Measurements from ENCODE around the gene PPFIBP2. TPM values are rescaled to one million over a fixed set of nuclear protein-coding genes. Genes with fewer than 3 reads are reported as not detected.

The PPFIBP2 gene
- total and polyA plus RNA-seq, 2 of the 13 experiments (the other 11 are each of a cell fraction or from before 2014, with no cell fraction given): 15.0 to 52.5 TPM

- no peak for TF ChIP-seq DNMT1 (CRISPR knock-in tag; IDR thresholded peaks at IDR 0.05)
- peak; percentile 52; the same call in 1 of the 2 replicates for TF ChIP-seq ZNF670 (CRISPR knock-in tag; IDR thresholded peaks at IDR 0.05; ENCODE audit: borderline replicate concordance)
- peak; percentile 61; the same call in 1 of the 2 replicates for TF ChIP-seq ELF3 (CRISPR knock-in tag; IDR thresholded peaks at IDR 0.05)
- no peak for TF ChIP-seq NFE2 (CRISPR knock-in tag; IDR thresholded peaks at IDR 0.05)
- peak; percentile 74 for TF ChIP-seq TBX2 (CRISPR knock-in tag; IDR thresholded peaks at IDR 0.05; ENCODE audit: borderline replicate concordance)
- no peak for TF ChIP-seq ZNF549 (CRISPR knock-in tag; IDR thresholded peaks at IDR 0.05)
- no peak for TF ChIP-seq KDM5B (CRISPR knock-in tag; IDR thresholded peaks at IDR 0.05; ENCODE audit: borderline replicate concordance)
- no peak for TF ChIP-seq MAFF (IDR thresholded peaks at IDR 0.05; ENCODE audit: low read depth, low read length)
- TF ChIP-seq ZFP41 (CRISPR knock-in tag; IDR thresholded peaks at IDR 0.05; ENCODE audit: borderline replicate concordance): no peak
- TF ChIP-seq RFX5 (IDR thresholded peaks at IDR 0.05; ENCODE audit: low read depth, low read length): no peak
- no peak for TF ChIP-seq ZNF7 (CRISPR knock-in tag; IDR thresholded peaks at IDR 0.05)
- no peak for TF ChIP-seq SP5 (CRISPR knock-in tag; IDR thresholded peaks at IDR 0.05; ENCODE audit: borderline replicate concordance, low read depth)
- no peak for TF ChIP-seq NR0B2 (CRISPR knock-in tag; IDR thresholded peaks at IDR 0.05)
- TF ChIP-seq MYNN (CRISPR knock-in tag; IDR thresholded peaks at IDR 0.05; ENCODE audit: low read depth): no peak
- peak; percentile 36 for TF ChIP-seq ZFY (CRISPR knock-in tag; IDR thresholded peaks at IDR 0.05)
- TF ChIP-seq ZNF225 (CRISPR knock-in tag; IDR thresholded peaks at IDR 0.05): no peak
- TF ChIP-seq, protein P1, sequence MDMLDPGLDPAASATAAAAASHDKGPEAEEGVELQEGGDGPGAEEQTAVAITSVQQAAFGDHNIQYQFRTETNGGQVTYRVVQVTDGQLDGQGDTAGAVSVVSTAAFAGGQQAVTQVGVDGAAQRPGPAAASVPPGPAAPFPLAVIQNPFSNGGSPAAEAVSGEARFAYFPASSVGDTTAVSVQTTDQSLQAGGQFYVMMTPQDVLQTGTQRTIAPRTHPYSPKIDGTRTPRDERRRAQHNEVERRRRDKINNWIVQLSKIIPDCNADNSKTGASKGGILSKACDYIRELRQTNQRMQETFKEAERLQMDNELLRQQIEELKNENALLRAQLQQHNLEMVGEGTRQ (IDR thresholded peaks at IDR 0.05; ENCODE audit: low read depth, low read length): no peak
- TF ChIP-seq, protein P1 (CRISPR knock-in tag; IDR thresholded peaks at IDR 0.05; ENCODE audit: borderline replicate concordance): 0 out of 2 replicates have a peak, but pooled peaks have one; percentile 32
- no peak for TF ChIP-seq ZNF709 (CRISPR knock-in tag; IDR thresholded peaks at IDR 0.05)
- TF ChIP-seq MBNL3 (CRISPR knock-in tag; conservative IDR thresholded peaks at IDR 0.05): no peak
- TF ChIP-seq ZHX1 (CRISPR knock-in tag; IDR thresholded peaks at IDR 0.05; ENCODE audit: low read depth): no peak
- no peak for TF ChIP-seq TEAD2 (CRISPR knock-in tag; IDR thresholded peaks at IDR 0.05)
- TF ChIP-seq, protein P2, sequence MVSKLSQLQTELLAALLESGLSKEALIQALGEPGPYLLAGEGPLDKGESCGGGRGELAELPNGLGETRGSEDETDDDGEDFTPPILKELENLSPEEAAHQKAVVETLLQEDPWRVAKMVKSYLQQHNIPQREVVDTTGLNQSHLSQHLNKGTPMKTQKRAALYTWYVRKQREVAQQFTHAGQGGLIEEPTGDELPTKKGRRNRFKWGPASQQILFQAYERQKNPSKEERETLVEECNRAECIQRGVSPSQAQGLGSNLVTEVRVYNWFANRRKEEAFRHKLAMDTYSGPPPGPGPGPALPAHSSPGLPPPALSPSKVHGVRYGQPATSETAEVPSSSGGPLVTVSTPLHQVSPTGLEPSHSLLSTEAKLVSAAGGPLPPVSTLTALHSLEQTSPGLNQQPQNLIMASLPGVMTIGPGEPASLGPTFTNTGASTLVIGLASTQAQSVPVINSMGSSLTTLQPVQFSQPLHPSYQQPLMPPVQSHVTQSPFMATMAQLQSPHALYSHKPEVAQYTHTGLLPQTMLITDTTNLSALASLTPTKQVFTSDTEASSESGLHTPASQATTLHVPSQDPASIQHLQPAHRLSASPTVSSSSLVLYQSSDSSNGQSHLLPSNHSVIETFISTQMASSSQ (IDR thresholded peaks at IDR 0.05; ENCODE audit: low read depth): no peak
- TF ChIP-seq, protein P2 (CRISPR knock-in tag; IDR thresholded peaks at IDR 0.05; ENCODE audit: borderline replicate concordance): no peak
Observed at GRCh38 chr11:7525424-7525823, 11.6 kb downstream of the PPFIBP2 start (continued).
